Stomach (tissue), 4 donors: ENCODE data around the gene VPS54.
"Not testable (repeated sequence)": the region's sequence is repeated elsewhere in the genome, so short reads cannot be mapped to it uniquely, and the experiment has no call there.

Source experiments
- CTCF ChIP-seq, 7 experiments: fragments of 450-650 bp in 4 of 7; fragments of 200-600 bp in 3 of 7; sonication (generic) in 3 of 7; IDR thresholded peaks; one replicate each; pipeline ENCODE4 v1.5.1; 2016 to 2019; ENCODE audit warnings: antibody characterized with exemption in 7 of 7, control low read depth in 2 of 7, mild to moderate bottlenecking in 1 of 7
- POLR2A ChIP-seq, 4 donors: fragments of 450-650 bp; IDR thresholded peaks; one replicate each; pipeline ENCODE4 v1.6.1; 2016; ENCODE audit warnings: antibody characterized with exemption in 4 of 4, control low read depth in 2 of 4, mild to moderate bottlenecking in 1 of 4, moderate library complexity in 1 of 4

DNA sequence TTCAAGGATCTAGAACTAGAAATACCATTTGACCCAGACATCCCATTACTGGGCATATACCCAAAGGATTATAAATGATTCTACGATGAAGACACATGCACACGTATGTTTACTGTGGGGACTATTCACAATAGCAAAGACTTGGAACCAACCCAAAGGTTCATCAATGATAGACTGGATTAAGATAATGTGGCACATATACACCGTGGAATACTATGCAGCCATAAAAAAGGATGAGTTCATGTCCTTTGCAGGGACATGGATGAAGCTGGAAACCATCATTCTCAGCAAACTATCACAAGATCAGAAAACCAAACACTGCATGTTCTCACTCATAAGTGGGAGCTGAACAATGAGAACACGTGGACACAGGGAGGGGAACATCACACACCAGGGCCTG is 87.1 kb downstream of the VPS54 start:
- TF ChIP-seq CTCF, POLR2A (IDR thresholded peaks at IDR 0.05): not testable (repeated sequence)
